GM18507 (cell line): ENCODE measurements around the gene DPYD.
A peak's percentile ranks its signal among the peaks of the same experiment; 100 is the strongest.

Experiments used
- DNase-seq: peaks from one replicate; pipeline ENCODE4 v3.0.0; 2011; ENCODE audit warnings: low read depth; ENCODE audit not compliant: insufficient read length; ENCODE audit errors: extremely low spot score
- FAIRE-seq: peaks from 2 replicates; lab custom pipeline; 2011; peaks lifted over from hg19 to GRCh38; lab: Jason Lieb, UNC

DPYD gene

DNA sequence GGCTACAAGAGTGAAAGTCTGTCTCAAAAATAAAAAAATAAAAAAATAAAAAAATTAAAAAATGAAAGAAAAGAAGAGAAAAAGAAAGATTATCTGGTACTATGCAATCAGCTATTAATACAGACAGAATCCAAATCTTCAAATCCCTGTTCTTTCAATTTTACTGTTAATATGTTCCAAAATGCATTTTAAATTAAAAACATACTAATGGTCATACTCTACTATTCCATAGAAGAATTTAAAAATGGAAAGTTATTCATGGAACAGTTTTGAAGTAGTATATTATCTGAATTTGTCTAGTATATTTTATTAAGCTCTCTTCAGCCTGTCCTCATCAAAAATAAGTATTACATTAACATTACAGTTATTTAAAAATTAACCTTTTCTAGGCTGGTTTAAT, 769.2 kb downstream of the DPYD start:
- no peak for FAIRE-seq

GRCh38 chr1:97145321-97145956, 775.4 kb downstream of the DPYD start:
- no peak for DNase-seq
- FAIRE-seq: no peak

More for the DNA sequence above, 769.2 kb downstream of the DPYD start:
- no peak for DNase-seq

- DNase-seq (no peak), FAIRE-seq (no peak)
Observed at GRCh38 chr1:97144527-97144926, 776.3 kb downstream of the DPYD start.

DNA sequence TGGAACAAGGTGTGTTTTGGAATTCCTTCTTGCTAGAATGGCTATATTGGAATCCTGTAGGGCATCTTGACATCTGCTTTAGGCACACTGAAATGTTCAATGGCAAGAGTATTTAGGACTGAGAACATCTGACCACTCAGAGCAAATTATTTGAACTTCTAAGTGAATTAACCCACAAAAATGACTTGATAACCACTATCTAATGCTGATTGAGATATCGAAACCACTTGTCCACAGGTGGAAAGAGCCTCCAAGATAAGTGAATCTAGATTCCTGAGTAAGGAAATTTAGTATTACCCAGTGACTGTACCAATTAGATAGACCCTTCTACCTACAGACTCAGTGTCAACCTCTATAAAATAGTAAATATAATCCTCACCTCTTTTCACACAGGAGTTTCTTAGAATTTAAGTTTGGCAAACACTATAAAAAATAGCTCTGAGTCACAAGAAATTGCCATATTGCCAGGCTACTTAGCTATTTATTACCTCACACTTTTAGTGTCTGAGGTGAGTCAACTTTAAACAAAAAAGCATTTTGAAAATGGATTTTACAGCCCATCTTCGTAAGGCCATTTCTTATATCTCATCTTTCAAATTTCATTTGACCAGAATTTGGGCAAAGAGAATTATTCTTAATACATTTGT, 777.5 kb downstream of the DPYD start:
- no peak for DNase-seq

DNA sequence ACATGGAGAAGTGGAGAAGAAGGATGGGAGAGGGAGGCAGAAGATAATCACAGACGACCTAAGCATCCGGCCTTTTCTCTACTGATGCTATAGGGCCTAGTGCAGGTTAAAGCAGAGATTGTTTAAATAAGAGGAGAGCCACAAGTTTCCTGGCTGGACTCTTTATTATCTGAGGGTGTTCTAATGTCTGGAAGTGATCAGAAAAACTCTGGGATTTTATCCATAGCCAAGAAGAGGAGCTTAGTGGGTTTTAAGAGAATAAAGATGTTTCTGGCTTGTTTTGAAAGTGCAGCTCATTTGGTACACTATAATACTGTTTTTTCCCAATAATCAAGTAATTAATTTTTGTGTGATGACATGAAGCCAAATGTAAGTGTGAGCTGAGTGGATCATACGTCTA, 780.2 kb downstream of the DPYD start:
- DNase-seq (no peak), FAIRE-seq (no peak)

More for the DNA sequence above, 777.5 kb downstream of the DPYD start:
- no peak for FAIRE-seq

- DNase-seq: no peak
- no peak for FAIRE-seq
Observed at GRCh38 chr1:97139512-97139911, 781.3 kb downstream of the DPYD start.

DNA sequence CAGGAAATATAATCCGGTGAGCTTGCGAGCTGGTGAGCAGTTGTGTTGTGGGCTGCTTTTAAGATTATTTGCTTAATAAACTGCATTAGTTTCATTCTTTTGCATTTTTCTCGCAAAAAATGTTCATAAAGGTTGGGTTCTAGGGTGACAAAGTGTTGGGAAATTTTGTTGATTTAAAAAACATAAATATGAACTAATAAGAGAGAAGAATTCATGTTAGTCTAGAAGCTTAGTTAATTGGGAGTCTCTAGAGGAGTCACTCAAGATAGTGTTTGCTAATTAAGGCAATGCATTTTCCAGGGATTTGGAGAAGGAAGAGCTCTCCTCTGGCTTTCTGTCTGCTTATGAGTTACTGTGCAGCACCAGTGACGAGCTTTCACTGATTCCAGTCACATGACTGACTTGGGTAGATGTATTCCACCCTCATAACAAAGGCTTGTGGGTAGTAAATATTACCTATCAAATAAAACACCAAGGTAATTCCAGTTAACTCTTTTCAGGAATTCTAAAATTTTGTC, 782.3 kb downstream of the DPYD start:
- no peak for DNase-seq
- FAIRE-seq: no peak

DNA sequence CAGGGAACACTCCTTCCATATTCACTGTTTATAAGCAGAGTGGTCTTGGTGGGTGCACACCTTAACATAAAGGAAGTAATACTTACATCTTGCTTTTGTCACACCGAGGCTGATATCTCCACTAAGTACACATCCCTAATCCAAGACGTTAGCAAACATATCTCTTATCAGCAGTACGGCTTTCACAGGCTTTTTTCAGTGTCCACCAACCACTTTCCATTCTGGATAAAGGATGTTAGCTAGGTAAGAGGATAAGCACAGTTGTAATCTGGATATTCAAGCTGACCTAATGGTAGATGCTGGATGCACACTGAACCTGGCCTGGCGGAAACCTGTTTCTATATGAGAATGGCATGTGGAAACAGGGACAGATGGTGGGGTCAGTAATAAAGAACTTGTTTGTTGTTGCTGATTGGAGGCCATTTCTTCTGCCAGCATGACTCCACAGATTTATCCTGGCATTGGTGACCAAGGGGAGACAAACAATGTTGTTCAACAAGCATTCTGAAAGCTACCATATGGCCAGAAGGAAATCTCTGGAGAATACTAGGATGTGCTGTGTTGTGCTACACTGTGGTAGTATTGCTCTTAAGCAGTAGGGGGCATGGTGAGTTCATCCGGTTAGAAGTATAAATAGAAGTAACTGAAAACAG, 782.8 kb downstream of the DPYD start:
- DNase-seq (peak; percentile 1), FAIRE-seq (peak; percentile 61)

- DNase-seq: no peak
- FAIRE-seq: no peak
Observed at GRCh38 chr1:97136996-97137395, 783.8 kb downstream of the DPYD start.

- FAIRE-seq: no peak
- no peak for DNase-seq
Observed at GRCh38 chr1:97135972-97136371, 784.9 kb downstream of the DPYD start.

DNA sequence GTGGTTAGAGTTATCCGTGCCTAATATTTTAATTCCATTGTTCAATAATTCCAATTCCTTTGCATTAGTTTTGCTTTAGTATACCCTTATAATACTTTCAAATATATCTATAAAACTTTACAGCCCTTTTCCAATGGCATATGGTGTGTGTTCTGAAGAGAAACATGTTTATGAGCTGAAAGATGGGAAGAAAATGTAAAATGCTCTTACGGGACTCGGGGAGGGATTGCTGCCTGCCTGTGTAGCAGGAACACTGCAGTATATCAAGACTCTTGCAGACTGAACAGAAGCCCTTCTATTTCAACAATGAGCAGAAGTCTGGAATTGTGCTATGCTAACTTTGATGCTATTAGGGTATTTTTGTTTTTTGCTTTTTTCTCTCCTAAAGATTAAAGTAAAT, 792.4 kb downstream of the DPYD start:
- FAIRE-seq: no peak
- no peak for DNase-seq

- FAIRE-seq (no peak), DNase-seq (no peak)
Observed at GRCh38 chr1:97123717-97124431, 797.0 kb downstream of the DPYD start.

GRCh38 chr1:97120806-97121205, 800.0 kb downstream of the DPYD start:
- FAIRE-seq: no peak
- no peak for DNase-seq

DNA sequence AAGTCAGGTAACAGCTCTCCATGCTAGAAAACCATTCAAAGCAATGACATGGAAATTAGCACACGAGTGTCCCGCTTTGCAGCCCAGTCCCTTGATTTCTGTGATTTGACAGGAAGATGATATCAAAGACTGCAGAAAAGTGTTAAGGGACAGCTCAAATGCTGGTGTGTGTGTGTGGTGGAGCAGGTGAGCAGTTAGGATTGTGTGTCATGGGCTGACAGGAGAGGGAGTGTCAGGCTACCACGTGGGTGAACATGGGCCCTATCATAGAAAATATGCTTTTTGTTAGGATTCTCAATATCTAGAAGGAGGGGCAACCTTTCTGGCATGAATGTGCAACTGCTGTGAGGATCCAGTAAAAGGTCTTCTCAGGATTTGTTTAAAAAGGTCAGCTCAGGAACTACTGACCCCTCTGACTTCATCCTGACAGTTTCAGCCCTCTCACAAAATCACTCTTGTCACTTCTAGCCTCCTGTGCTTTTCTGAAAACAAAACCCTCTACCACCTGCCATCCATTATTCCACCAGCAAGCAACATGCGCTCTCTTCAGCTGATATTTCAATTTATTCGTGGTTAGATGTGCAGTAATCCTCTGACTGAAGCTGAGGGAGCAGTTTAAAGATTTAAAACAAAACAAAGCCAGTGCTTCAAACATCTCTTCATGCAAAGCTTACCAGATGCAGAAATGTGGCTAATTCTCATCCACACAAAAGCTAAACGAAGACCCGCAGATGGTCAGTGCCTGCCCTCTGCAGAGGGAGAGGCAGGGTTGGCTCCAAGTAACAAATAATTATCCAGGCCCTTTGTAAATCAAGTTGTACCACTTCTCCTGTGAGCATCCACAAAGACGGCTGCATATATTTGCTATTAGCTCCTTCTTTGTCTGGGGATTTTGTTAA, 801.3 kb downstream of the DPYD start:
- FAIRE-seq: no peak

DNA sequence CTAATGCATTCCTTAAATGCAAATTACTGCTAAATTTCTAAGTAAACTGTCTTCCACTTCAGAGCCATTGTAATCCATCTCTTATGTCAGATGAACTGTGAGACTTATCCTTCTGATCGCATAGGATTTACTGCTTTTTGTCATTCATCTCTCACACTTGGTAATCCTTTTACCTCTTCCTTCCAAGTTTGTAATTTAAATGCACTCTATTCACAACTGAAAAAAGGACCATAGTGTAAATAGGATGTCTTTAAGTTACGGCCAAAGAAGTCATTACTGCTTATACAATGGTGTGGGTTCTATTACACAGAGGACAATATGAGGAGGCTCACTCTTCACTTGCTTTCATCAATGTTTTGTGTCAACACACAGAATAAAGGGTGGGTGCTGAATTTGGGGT, 806.0 kb downstream of the DPYD start:
- no peak for FAIRE-seq

More for the DNA sequence above, 801.3 kb downstream of the DPYD start:
- DNase-seq: no peak

GRCh38 chr1:97112442-97112841, 808.4 kb downstream of the DPYD start:
- no peak for FAIRE-seq

More for the DNA sequence above, 806.0 kb downstream of the DPYD start:
- DNase-seq: no peak

DNA sequence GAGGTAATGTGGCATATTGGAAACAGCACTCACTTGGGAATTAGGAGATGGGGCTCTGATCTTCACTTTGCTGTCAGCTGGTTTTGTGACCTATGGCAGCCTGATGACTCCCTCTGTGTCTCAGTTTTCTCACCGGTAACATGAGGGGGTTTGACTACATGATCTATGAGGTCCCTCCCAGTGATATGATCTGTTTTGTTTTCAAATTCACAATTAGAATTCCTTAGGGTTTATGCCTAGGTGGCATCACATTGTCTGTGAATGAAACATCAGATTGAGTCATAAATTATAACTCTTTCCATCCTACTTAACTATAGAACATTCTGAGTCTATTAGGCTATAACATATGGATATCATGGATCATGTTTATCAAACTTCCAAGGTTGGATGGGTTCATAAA, 812.7 kb downstream of the DPYD start:
- DNase-seq: no peak

More at GRCh38 chr1:97112442-97112841, 808.4 kb downstream of the DPYD start:
- no peak for DNase-seq

GRCh38 chr1:97105531-97105930, 815.3 kb downstream of the DPYD start:
- no peak for DNase-seq
- no peak for FAIRE-seq

More for the DNA sequence above, 812.7 kb downstream of the DPYD start:
- FAIRE-seq: no peak

DNA sequence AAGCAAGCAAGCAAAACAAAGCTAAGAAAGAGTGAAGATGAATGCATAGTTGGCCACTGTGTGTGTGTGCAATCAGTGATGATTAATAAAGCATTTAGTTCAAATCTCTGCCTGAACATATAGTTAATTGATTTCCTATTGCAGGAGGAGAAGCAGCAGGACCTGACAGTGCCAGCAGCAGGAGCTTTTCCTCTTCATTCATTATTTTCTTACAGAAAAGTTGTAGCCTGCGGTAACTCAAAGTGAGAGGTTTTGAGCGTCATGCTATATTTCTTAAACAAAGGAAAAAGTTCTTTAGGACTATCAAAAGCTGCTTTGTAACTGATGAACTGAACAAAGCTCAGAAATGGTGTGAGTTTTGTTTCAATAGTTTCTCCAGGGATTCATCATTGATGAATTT, 819.3 kb downstream of the DPYD start:
- no peak for DNase-seq
- FAIRE-seq: no peak
